Measurements from ENCODE around the gene POU6F2. TPM values are rescaled to one million over a fixed set of nuclear protein-coding genes. Genes with fewer than 3 reads are reported as not detected.

Gene POU6F2
- total and polyA plus RNA-seq, 9 of the 15 experiments (the other 6 are each of a cell fraction or from before 2014, with no cell fraction given): 0.29 to 1.5 (median 0.96) TPM

DNA sequence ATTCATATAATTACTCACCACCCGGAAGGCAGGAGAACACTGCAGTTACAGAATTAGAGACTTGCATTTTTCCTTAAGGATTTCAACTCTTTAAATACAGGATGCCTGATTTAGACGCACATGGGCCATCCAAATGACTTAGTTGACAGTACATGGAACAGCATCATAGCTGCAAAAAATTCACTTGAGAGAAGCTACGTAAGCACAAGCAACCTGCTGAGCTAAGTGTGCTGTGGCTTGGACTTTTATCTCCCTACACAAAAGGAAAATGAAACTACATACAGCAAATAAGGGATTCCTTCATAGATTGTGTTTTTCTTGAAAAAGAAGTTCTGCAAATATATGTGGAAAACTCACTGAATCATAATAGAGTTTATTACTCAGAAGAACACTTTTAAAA, 152.6 kb downstream of the POU6F2 start:
- Histone ChIP-seq H2AFZ (ENCODE audit: low read depth, low read length) (no peak overlapping the region), H3K4me1 (replicated peaks in 1 of 2; ENCODE audit: control insufficient read depth in 2 of 2, insufficient read depth in 2 of 2, low read length in 2 of 2) (no peaks in the 10 kb centered on the region), H3K27me3 (ENCODE audit: control insufficient read depth in 2 of 2, insufficient read depth in 2 of 2, low read length in 2 of 2) (peaks cover 10 to 12% of the 10 kb centered on the region in 2 experiments; a peak in 3 of 5 replicates), H3K9me3 (replicated peaks; ENCODE audit: control insufficient read depth, insufficient read depth, low read depth, low read length) (no peaks in the 10 kb centered on the region), H3K27ac (ENCODE audit: extremely low read depth, low read depth, low read length) (no peak overlapping the region), H3K4me3 (no peak overlapping the region), H3K36me3 (ENCODE audit: control insufficient read depth, insufficient read depth, low read length) (no peaks in the 10 kb centered on the region), H3K9me1 (ENCODE audit: control insufficient read depth, insufficient read depth, low read length) (no peaks in the 10 kb centered on the region), H3K4me2 (ENCODE audit: insufficient read depth, low read length) (no peak overlapping the region), H3K79me2 (ENCODE audit: control insufficient read depth, insufficient read depth, low read length) (no peaks in the 10 kb centered on the region), H4K20me1 (replicated peaks; ENCODE audit: control insufficient read depth, insufficient read depth, low read length) (no peaks in the 10 kb centered on the region), H3K9ac (ENCODE audit: insufficient read depth in 1 of 2, low read depth in 2 of 2, low read length in 2 of 2) (no peak overlapping the region)
- CTCF ChIA-PET (ENCODE audit: low intra/inter-chr PET ratio): no interaction called here
- BruUV-seq (replicated peaks): no TSS peak
- in situ Hi-C loops (cut with MboI) (no loop called here), intact Hi-C loops (cut with micrococcal nuclease) (no loop called here)
- DNase-seq (ENCODE audit: extremely low read depth in 1 of 4, low spot score in 3 of 4) (no peak), ATAC-seq (no peak), FAIRE-seq (no peak)
- 6% methylated on average over 3 of the region's 3 CpGs for WGBS (ENCODE audit: insufficient coverage, low coverage, missing lambda C conversion rate)
- POLR2A ChIA-PET: interaction anchor here (0.9 kb wide), 1 partner anchor 16 kb away, joined by 3 read pairs; no protein-coding TSS in a partner anchor
- TF ChIP-seq NFXL1 (CRISPR knock-in tag; IDR thresholded peaks at IDR 0.05) (no peak), MAFK (IDR thresholded peaks at IDR 0.05; ENCODE audit: low read length) (no peak), IFI16 (CRISPR knock-in tag; IDR thresholded peaks at IDR 0.05) (no peak), SRSF3 (IDR thresholded peaks at IDR 0.05; ENCODE audit: insufficient read depth, low read length) (no peak), SMAD1 (IDR thresholded peaks at IDR 0.05; ENCODE audit: low read depth, low read length, partially characterized antibody) (no peak), MXI1 (IDR thresholded peaks at IDR 0.05; ENCODE audit: low read depth, low read length) (no peak), POLR2AphosphoS5 (IDR thresholded peaks at IDR 0.05; ENCODE audit: control insufficient read depth, insufficient read depth, low read depth, low read length) (no peak), PURB (CRISPR knock-in tag; IDR thresholded peaks at IDR 0.05; ENCODE audit: low read depth) (no peak), CC2D1A (IDR thresholded peaks at IDR 0.05) (no peak), MYC (IDR thresholded peaks at IDR 0.05; ENCODE audit: low read depth, low read length) (no peak), MYC (CRISPR knock-in tag; IDR thresholded peaks at IDR 0.05; ENCODE audit: borderline replicate concordance, low read depth) (no peak), RFX1 (IDR thresholded peaks at IDR 0.05) (no peak), DNMT1 (IDR thresholded peaks at IDR 0.05) (no peak), NONO (IDR thresholded peaks at IDR 0.05; ENCODE audit: low read depth in 2 of 2, low read length in 1 of 2) (no peak)
